ENCODE results near the gene ABCA3.

DNA sequence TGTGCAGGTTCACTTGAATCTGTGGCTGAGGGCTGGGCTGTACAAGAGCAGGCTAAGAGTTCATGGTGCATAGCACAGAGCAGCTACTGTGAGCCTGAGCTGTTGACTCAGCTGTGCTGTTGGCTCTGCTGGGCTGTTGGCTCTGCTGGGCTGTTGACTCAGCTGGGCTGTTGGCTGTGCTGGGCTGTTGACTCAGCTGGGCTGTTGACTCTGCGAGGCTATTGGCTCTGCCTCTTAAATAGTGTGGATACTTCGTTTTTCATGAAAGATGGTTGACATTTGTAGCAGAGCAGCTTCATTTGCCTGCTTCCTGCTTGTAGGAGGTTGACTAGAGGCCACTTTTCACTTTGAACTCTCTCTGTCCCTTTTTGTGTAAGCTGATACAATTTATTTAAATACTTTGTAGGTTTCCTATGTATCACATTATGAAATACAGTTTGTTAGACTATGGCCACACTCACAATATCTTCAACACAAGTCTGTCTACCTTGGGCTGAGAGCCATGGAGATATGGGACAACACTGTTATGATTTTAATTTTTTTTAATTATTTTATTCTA is 48.4 kb upstream of the ABCA3 start:
- TF ChIP-seq CTCF (IDR thresholded peaks at IDR 0.05) (no peak), ZFX (IDR thresholded peaks at IDR 0.05; ENCODE audit: borderline replicate concordance) (no peak)
